ENCODE results near the gene MLIP.
"Not testable (repeated sequence)": the region's sequence is repeated elsewhere in the genome, so short reads cannot be mapped to it uniquely, and the experiment has no call there.

The MLIP gene

DNA sequence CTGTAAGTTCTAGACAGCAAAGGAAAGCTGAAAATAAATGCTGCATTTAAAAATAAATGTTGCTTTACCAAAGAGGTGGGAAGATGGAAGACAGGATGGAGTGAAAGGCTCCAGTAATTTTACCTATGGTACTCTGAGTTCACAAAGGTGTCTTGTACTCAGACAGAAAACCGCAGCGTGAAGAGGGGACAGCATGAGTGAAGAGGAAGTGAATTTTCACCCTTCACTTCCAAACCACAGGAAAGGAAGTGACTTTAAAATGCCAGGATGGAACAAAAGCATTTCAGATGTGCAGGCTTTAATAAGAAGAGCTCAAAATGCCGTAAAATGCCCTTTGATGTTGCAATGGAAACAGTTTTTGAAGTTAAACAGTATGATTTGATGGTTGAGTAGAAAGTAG lies 105.8 kb downstream of the MLIP start:
- DNase-seq (ENCODE audit: low read depth), result no peak

DNA sequence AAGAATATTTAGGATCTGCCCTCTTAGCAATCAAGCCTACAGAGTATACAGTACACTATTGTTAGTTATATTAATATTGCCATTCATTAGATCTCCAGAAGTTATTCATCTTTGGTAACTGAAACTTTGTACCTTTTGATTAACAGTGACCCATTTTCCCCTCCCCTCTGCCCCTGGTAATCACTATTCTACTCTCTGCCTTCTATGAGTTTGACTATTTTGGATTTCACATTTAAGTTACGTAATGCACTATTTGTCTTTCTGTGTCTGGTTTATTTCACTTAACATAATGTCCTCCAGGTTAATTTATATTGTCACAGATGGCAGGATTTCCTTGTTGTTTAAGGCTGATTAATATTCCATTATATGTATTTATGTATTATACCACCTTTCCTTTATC lies 111.0 kb downstream of the MLIP start:
- no peak for DNase-seq (ENCODE audit: low read depth)

DNA sequence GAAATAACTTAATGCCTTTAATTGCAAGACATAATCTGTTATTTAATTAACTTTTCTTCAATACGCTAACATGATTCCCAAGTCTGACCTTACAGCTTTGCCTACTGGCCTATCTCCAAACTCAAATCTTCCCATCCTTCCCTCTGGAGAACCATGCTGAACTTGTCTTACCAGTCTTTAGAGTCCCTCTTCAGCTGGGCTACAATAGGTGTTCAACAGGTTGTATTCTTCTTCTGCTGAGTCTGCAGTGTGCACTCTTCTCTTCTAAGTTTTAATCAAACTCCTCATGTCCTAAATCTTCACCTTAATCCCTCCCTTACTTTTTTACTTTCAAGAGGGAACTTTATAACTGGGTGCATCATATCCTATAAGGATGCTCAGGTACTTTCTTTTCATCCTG lies 121.5 kb downstream of the MLIP start:
- no peak for DNase-seq (ENCODE audit: low read depth)

DNA sequence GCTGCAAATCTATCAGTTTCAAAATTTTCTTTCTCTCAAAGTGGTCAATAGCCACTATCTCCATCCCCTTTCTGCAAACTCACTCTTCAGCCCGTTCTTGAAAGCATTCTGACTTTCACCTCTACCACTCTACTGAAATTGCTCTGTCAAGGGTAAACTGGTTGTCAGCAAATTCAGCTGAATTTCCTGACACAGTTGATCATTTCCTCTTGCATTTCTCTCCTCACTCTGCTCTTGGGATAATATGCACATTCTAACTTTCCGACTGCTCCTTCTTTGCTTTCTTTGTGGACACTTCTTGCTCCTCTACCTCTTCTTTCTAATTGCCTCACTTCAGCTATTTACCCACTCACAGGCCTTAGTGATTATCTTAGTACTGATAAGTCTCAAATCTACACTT lies 123.3 kb downstream of the MLIP start:
- no peak for DNase-seq (ENCODE audit: low read depth)

DNA sequence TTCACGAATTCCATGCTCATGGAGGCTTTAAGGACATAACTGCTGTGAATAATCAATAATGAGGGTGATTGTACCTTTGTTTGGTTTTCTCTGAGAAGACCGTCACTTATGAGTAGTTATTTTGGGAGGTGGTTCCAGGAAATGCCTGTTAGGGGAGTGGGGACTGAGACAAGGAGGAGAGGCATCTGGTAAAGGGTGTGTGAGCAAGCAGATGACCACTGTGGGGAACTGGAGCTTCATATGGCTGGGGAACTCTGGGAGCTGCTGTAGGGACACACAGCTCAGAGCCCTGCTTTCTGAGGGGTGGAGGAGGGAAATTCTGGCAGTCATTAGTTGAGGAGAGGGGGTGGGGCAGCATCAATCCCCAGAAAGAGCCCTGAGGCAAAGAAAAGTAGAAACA lies 125.7 kb downstream of the MLIP start:
- DNase-seq (ENCODE audit: low read depth), result no peak

DNA sequence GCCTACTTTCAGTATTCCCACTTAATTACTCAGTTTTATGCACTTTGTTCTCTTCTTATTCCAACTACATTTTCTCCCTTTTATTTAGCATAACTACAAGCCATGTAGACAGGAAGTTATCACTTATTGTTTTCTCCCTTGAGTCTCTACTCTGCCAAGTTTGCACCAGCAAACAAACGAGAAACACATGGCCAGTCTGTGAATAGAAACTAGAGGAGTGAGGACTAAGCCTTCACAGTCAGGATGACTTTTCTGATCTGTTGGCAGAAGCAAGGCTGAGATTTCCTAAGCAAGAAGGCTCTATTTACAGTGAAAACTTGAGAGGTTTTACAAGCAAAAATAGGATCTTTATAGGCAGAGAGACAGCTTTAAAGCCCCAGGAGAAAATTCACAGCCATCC lies 127.2 kb downstream of the MLIP start:
- DNase-seq (ENCODE audit: low read depth), result no peak

DNA sequence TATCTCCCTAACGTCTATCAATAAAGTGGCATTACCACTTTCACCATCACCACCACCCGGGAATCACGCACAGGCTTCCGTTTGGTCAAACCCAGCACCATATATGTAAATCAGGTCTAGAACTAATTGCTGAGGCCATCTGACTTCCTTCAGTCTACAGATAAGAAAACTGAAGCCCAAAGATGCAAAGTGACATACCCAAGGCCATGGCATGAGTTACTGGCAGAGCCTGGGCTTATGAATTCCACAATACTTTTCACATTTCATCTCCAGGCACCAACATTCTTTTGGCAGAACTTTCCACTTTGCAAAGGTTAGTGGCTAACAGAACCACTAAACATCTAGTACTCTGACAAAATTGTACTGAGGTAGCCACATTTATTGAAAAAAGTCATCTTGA lies 132.5 kb downstream of the MLIP start:
- no peak for DNase-seq (ENCODE audit: low read depth)

DNA sequence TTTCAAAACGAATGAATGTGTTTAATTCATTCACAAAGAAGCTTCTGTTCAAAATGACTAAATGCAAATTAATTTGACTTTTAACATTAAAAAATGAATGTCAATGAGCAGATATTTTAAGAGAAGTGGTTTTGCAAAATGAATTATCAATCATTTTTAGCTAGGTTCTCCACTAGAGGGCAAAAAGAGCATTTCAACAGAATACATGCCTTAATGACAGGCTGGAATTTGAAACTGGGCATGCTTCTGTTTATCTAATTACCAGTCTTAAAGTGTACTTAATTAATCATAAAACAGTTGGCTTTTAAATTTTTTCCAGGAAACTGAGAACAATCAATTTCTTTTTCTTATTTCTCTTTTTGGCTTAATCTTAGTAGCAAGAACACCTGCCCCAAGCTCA lies 133.2 kb downstream of the MLIP start:
- no peak for DNase-seq (ENCODE audit: low read depth)

DNA sequence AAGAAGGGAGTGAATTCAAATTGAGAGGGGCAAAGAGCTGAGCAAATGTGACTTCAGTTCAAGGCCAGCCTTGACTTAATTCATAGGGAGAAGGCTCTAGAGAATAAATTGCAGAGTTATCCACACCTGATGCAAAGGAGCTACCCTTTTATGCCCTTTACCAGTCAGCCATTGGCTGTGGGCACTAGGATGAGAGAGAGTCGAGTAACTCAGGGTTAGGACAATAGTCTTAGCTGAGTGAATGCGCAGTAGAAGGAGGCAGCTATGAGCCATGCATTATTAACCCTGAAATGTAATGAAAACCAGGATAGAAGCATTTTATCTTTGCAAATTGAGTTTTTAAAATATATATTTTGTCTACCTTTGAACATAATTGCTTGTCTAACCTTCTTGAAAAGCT lies 134.0 kb downstream of the MLIP start:
- no peak for DNase-seq (ENCODE audit: low read depth)

DNA sequence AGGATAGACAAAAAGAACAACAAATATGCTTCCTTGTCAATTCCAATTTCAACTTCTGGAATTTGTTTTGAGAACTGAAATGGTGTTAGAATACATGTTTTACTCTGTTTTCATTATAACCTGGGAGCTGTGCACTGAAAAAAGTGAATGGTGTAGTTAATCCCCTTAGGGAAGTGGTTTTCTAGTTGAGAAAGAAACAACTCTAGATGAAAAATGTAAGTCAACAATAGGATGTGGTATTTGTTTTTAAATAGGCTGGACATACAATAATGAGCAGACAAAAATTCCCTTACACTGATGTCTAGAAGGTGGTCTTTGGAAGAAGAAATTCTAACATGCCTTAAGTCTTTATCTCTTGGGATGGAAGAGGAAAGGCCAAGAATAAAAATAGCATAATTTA lies 137.1 kb downstream of the MLIP start:
- no peak for DNase-seq (ENCODE audit: low read depth)

DNA sequence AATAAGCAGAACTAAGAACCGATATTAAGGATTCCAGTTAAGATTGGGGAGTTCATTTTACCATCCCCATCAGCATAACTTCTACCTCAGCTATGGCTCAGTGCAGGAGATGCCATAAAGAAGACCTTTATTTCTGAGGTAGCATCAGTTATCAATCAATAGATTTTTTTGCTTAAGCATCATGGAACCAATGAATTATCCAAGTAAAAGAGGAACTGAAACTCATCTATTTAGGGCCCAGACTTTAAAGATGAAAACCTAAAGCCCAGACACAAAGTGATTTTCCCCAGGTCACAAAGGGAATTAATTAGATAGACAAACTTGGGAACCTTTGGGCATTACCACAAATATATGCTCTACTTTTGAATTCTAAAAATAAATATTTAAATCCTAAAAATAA lies 137.8 kb downstream of the MLIP start:
- DNase-seq (ENCODE audit: low read depth), result no peak

DNA sequence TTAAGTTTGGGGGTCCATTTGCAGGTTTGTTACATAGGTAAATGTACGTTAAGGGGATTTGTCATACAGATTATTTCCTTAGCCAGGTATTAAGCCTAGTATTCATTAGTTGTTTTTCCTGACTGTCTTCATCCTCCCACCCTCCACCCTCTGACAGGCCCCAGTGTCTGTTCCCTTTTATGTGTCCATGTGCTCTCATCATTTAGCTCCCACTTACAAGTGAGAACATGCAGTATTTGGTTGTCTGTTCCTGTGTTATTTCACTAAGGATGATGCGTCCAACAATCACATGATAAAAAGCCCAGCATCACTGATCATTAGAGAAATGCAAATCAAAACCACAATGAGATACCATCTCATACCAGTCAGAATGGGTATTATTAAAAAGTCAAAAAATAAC lies 138.6 kb downstream of the MLIP start:
- DNase-seq (ENCODE audit: low read depth), result not testable (repeated sequence)

DNA sequence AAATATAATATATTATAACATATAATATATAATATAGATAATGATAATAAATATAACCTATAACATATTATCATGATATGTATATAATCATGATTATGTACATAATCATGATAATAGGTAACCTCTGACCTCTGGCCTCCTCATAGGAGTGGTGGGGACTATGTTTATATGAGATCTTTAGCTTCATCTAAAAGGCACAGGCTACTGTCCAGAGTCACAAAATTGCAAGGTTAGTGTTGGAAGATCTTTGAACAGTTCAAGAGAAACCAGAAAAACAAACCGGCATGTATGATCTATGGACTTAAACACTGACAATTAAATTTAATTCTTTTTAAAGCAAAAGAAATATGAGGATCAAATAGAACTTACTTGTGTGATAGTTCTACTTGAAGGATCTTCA lies 141.3 kb downstream of the MLIP start:
- DNase-seq (ENCODE audit: low read depth), result no peak

DNA sequence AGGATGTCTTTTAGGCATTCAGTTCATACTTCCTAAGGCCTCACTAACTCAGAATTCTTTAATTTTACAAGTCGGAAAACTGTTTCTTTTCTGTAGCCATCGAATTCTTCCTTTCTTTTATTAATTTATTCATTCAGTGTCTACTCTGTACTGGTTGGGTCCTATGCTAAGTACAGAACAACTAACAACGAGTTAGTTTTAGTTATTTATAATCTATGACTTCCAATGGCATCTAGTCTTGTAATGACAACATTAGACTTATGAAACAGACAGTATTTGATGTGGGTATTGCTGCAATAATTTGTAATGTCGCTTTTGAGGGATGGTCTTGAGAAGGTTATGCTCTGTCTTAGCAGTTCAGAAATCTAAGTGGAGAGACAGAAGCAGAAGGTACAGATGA lies 141.7 kb downstream of the MLIP start:
- no peak for DNase-seq (ENCODE audit: low read depth)

DNA sequence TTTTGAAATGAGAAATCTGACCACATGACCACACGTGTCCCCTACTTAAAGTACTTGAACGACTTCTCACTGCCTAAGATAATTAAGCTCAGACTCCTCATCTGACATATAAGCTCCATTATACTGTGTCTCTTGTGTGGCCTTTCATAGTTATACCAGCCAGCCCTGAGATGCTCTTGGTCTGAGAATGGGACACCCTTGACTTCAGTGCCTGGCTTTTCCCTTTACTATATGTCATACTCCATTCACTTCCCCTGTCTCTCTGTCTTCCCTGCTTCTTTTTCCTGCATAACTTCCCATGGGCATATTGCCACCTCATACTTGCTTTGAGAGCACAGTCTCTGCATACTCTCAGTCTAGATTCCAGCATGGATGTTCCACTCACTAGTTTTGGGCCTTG lies 143.6 kb downstream of the MLIP start:
- no peak for DNase-seq (ENCODE audit: low read depth)

DNA sequence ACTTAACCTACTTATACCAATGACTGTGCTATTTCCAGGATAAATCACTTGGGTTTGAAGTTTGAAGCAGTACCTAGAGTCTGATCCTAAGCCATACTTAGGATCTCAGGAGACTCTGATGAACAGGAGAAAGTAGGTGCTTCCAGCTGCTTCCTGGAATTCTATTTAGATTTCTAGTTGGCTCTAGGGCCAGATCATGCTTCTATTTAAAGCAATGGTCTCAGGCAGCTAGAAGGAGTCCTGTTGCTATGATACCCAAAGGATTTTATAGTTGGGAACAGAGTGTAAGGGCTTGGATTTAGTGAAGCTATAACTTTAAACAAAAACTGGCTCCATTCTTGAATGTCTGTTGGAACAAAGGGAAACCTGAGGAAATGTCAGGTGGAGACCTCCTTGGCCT lies 144.6 kb downstream of the MLIP start:
- DNase-seq (ENCODE audit: low read depth), result no peak

DNA sequence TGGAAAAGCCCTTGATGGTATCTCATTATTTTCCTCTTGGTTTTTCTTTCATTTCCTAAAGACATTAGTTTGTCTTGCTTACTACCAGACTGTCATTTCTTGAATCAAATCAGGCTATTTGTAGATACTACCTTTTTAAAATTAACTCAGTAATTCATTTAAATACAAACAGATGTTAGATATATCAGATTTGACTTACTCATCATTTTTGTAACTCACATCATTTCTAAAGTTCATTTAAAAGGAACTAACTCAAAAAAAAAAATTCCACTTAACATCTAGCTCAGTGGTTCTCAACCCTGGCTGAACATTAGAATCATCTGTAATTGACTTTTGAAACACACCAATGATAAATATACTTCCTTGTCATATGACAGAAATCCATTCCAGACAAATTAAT lies 148.8 kb downstream of the MLIP start:
- DNase-seq (ENCODE audit: low read depth), result no peak

DNA sequence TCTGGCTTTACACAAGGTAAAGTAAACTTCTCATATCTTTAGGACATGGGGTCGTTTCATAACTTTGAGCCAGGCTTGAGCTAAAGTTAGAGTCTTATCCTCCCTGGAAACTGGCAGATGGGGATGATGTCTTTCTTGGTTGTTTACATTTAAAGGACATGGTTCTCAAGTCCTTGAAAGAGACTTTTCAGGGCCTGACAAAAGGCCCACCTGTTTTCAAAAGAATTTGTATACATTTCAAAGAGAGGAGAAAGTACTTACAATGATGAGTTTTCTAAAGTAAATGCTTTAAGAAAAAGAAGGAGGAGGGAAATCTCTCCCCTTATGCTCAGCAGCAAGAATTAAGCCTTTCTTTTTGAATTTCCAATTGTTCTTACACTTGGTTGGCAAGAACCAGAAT lies 151.3 kb downstream of the MLIP start:
- no peak for DNase-seq (ENCODE audit: low read depth)

DNA sequence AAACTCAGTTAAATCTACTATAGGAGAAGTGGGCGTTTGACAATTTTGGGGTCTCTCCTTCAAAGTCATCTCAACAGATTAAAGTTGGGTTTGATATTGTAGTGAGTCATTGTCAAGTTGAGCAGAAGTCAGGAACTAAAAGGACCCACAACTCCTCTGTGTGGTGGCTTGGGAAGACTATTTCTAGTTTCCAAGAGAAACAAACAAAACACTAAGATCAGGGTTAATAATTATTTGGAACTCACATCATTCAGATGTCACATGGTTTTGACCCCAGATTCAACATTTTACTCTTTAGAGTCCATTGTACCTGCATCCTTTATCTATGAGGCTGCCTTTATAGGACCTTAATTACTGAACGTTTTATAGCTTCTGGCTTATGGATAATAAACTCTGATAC lies 151.7 kb downstream of the MLIP start:
- no peak for DNase-seq (ENCODE audit: low read depth)

DNA sequence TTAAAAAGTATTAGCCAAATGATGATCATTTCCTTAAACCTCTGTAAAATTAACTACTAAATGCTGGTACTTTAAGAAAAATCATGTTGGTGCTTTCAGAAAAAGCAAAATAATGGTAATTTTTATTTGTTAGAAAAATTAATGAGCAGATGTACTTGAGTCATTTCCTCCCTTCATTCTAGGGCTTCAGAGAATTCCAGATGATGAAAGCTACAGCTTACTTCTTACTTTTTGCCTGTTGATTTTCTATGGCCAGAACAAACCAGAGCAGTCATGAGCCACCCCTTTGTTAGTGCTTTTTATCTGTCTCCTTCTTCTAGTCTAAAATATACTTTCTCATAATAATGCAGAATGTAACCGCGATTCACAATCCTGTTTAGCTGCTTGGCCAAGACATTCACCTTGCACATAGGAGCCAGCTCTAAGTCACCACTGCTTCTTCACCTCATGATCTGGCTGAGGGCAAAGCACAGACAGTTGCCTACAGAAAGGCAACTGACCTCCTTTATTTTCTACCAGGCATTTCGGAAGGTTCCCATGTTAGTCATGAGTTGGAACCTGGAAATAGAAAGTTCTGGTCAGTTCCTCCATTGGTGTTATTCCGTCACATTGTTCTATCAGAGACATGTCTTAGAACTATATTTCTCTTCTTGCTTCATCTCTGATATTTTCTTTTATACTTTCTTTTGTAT lies 153.5 kb downstream of the MLIP start:
- no peak for DNase-seq (ENCODE audit: low read depth)

DNA sequence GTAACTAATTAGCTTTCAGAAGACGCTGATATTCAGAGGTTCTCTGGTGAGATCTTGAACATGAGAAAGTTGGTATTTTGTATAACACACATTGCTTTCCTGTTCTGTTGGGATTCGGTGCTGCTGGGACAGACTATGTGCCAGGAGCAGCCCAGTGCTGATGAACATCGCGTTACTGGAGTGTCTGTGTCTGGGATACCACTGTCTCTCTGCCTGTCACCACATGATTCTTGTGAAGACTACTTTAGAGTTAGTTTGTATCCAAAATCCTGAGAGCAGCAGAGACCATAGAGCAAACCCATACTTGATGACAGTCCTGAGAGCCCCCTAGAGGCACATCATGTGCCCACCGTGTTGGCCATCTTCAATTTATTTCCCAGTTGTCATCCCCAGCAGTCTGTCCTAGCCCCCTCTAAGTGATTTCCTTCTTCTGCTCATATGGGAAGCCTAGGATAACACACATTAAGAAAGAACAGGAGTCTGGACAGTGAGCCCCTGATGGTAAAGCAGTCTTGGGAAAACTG lies 155.2 kb downstream of the MLIP start:
- DNase-seq (ENCODE audit: low read depth), result no peak

DNA sequence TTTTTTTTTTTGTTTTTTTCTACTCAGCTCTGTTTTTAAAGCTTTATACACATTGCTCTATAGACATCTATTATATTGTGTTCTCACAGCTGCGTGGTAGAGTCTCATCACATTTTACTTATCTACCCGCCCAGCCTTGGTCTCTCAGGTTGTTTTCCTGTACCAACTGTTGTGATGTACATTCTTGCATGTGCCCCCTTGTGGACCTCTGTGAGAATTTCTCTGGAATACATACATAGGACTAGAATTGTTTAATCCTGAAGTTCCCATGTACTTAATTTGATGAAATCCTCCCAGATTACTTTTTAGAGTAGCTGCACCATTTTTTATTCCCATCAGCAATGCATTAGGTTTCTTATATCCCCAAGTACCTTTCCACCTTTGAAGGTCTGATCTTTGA lies 156.6 kb downstream of the MLIP start:
- no peak for DNase-seq (ENCODE audit: low read depth)

DNA sequence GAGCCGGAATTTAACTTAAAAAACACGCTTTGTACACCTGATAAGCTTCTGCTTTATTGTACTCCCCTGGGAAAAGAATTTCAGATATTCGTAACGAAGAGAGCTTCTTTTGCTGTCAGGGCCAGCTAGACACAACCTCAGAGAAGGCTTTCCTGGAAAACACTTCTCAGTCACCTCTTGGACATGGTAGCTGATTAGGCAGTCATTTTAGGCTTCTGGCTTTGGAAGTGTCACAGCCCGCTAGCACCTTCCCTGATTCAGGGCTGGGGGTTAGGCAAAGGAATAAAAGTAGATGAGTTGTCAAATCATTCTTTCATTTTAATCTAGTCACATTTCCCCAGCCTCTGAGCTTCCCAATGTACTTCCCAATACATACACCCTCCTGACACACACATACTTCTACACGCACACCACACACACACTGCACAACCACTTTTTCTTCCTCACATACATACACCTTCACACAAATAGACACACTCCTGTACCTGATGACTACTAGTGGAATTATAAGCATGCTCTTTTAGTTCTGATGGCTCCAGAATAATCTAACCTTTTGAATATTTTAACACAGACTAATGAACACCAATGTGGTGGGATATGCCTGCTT lies 162.1 kb downstream of the MLIP start:
- no peak for DNase-seq (ENCODE audit: low read depth)

DNA sequence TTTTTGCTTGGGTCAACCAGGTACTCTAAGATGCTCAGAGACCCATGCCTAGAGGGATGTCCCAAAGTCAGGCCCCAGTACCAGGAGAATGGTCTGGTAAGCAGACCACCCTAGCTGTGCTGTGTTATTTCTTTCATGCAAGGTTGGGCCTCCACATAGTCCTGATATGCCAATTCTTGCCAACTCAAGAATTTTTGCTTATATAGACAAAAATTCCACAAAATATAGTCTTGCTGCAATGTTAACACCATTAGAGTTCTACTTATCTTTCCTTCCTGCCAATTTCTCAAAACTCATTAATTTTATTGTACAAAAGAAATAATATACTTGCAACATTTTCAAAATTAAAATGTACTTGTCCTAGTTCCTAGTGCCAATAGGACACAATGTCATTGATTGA lies 163.1 kb downstream of the MLIP start:
- no peak for DNase-seq (ENCODE audit: low read depth)

Data from activated T-helper 1 cell treated with Interleukin-2 at 50 U/mL for 16 hours (primary cell).